GM12875 (cell line): ENCODE data around the gene GPANK1.

Source experiments
- H3K4me3 ChIP-seq: one replicate; pipeline ENCODE4 v1.5.1; 2011; ENCODE audit warnings: low read depth, low read length, control low read depth
- CTCF ChIP-seq: IDR thresholded peaks from 2 replicates; pipeline ENCODE4 v1.5.1; 2011; ENCODE audit warnings: low read depth, mild to moderate bottlenecking, control low read depth, inconsistent platforms, low read length, moderate library complexity, borderline replicate concordance; ENCODE audit not compliant: insufficient read depth

GPANK1 gene

GRCh38 chr6:31657406-31658157 lies 7.2 kb downstream of the GPANK1 start:
- H3K4me3 ChIP-seq, result no peak overlapping the region
- no peak for TF ChIP-seq CTCF

- H3K4me3 ChIP-seq, result no peak within 1 kb of the TSS
- TF ChIP-seq CTCF, result no peak
These were observed 9.2 kb downstream of the GPANK1 start, which contains the start of gene APOM for GRCh38 chr6:31655349-31656237. APOM (plus strand) TSS chr6:31655894; CDS start chr6:31655967, 73 bp downstream.

- no peak overlapping the region for H3K4me3 ChIP-seq
- TF ChIP-seq CTCF, result no peak
These were observed 10.0 kb downstream of the GPANK1 start for GRCh38 chr6:31654574-31655348.

GRCh38 chr6:31652925-31653724 lies 11.7 kb downstream of the GPANK1 start:
- peak overlapping the region; percentile 50 for H3K4me3 ChIP-seq
- TF ChIP-seq CTCF, result no peak

GRCh38 chr6:31651602-31652191 lies 13.1 kb downstream of the GPANK1 start:
- TF ChIP-seq CTCF, result no peak
- peak overlapping the region; percentile 50 for H3K4me3 ChIP-seq

- H3K4me3 ChIP-seq, result no peak overlapping the region
- no peak for TF ChIP-seq CTCF
These were observed 19.5 kb downstream of the GPANK1 start for GRCh38 chr6:31645325-31645724.
